T-helper 22 cell (primary cell): ENCODE measurements around the gene AP5B1.
"Not testable (repeated sequence)": the region's sequence is repeated elsewhere in the genome, so short reads cannot be mapped to it uniquely, and the experiment has no call there.

ENCODE experiments used
- DNase-seq: peaks from one replicate; pipeline ENCODE4 v3.0.0-alpha.2; 2020; ENCODE audit warnings: low read depth

Gene AP5B1

DNA sequence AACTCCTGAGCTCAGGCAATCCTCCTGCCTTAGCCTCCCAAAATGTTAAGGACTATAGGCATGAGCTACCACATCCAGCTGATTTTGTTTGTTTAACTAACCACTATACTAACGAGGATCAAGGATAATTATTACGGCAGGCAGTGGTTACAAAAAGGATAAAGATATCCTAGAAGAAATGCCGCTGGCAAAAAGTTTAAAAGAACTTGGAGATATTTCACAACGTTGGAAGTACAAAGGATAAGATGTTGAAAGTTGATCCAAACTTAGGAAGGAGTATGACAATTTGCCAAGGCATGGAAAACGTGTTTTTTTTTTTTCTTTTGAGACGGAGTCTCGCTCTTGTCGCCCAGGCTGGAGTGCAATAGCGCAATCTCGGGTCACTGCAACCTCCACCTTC is 13.4 kb downstream of the AP5B1 start:
- DNase-seq: no peak

GRCh38 chr11:65766535-65766934 is 14.2 kb downstream of the AP5B1 start:
- DNase-seq: no peak

- no peak for DNase-seq
Measured at GRCh38 chr11:65764434-65764833, 16.3 kb downstream of the AP5B1 start.

DNA sequence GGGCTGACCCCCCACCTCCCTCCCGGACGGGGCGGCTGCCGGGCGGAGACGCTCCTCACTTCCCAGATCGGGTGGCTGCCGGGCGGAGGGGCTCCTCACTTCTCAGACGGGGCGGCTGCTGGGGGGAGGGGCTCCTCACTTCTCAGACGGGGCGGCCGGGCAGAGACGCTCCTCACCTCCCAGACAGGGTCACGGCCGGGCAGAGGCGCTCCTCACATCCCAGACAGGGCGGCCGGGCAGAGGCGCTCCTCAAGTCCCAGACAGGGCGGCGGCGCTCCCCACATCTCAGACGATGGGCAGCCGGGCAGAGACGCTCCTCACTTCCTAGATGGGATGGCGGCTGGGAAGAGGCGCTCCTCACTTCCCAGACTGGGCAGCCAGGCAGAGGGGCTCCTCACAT is 18.0 kb downstream of the AP5B1 start:
- DNase-seq: not testable (repeated sequence)

GRCh38 chr11:65762169-65762568 is 18.6 kb downstream of the AP5B1 start:
- not testable (repeated sequence) for DNase-seq

GRCh38 chr11:65745049-65745448 is 35.7 kb downstream of the AP5B1 start:
- DNase-seq: no peak

DNA sequence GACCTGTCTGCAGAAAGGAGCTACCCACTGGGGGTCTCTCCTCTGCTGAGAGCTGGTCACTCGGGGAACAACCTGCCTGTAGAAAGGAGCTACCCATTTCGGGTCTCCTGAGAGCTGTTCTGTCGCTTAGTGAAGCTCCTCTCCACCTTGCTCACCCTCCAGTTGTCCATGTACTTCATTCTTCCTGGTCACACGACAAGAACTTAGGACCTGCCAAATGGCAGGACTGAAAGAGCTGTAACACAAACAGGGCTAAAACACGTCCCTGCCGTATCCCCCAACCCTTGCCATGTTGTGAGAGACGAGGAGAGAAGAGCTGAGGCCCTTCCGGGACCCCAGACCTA is 36.1 kb downstream of the AP5B1 start:
- no peak for DNase-seq

DNA sequence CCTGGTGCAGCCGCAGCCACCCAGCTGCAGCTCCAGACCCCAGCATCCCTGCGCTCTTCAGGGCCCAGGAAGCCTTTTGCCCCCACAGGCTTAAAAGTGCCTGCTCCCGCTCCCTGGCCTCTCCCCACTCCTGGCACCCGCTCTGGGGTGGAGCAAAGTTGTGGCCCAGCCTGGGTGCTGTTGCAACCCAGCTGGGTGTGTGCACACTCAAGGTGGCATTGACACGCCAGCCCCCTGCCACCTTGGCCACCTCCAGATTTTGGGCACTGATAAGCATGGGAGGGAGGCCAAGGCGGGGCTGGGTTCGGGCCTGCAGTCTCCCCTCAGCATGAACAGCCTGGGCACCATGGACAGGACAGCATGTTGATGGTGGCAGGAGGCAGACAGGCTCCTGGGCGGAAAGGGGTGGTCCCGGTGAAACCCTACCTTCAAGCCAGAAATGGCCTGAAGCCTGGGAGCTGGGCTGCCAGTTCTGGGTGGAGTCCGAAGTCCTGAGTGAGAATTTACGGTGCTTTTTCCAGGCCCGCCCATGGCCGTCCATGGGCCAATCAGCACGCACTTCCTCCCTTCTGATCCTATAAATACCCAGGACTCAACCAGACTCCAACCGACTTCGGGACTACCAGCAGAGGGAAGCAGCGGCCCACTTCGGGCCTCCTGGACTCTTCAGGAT is 36.6 kb downstream of the AP5B1 start:
- DNase-seq: no peak

GRCh38 chr11:65743681-65744025 is 37.1 kb downstream of the AP5B1 start:
- DNase-seq: no peak

GRCh38 chr11:65742353-65742752 is 38.4 kb downstream of the AP5B1 start:
- DNase-seq: no peak

DNA sequence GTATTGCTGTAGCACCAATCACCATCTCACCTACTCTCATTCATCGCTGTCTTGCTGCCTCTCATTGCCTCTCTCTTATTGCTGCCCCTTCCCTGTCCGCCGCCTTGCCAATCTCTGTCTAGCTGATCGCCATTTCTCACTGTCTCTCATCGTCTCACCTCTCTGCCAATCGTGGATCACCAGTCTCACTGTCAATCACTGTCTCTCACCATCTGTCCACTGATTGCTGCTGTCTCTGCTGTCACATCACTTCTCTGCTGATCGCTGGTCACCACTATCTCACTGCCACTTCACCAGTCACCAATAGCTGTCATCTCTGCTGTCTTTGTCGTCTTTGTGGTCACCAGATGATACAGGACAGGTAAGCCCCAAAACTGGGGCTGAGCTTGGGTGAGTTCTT is 39.6 kb downstream of the AP5B1 start:
- no peak for DNase-seq

DNA sequence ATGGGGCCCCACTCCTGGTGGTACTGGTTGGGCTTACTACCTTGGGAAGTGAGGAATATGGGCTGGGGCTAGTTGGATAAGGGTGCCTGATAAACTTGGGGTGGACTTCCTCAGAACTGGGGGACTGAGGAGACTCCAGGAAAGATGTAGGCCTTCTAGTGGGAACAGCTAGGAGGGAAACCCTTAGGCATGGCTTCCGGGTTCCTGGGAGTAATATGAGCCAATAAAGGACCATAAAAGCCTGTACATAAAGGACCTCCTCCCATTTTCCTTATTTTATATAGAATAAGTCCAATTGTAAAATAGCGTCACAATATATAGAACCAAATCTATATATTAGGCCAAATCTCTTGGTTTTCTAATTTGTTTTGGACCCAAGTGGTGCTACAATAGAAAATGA is 41.8 kb downstream of the AP5B1 start:
- no peak for DNase-seq

GRCh38 chr11:65736810-65737209 is 44.0 kb downstream of the AP5B1 start:
- no peak for DNase-seq

- DNase-seq: not testable (repeated sequence)
Measured at GRCh38 chr11:65735111-65735510, 45.7 kb downstream of the AP5B1 start.

DNA sequence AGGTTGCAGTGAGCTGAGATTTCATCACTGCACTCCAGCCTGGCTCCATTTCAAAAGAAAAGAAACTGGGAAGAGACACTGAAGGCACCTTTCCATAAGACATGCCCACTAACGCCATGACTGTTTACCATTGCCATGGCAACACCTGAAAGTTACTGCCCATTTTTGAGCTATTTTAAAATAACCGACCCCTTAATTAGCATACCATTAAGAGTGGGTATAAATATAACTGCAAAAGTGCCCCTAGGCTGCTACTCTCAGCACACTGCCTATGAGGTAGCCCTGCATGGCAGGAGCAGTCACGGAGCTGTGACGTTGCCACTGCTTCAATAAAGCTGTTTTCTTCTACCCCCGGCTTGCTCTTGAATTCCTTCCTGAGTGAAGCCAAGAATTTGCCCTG is 50.3 kb downstream of the AP5B1 start:
- DNase-seq: no peak

DNA sequence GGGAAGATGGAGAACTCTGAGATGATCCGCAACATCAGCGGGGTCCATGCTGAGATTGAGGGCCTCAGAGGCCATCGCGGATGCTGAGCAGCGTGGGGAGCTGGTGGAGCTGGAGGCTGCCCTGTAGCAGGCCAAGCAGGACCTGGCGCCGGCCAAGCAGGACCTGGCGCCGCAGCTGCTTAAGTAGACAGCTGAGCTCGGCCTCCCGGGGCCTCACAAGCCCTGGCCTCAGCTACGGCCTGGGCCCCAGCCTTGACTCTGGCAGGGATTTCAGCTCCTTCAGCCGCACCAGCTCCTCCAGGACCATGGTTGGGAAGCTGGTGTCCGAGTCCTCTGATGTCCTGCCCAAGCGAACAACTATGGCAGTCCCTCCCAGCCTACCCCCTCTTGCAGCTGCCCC is 52.9 kb downstream of the AP5B1 start:
- no peak for DNase-seq

DNA sequence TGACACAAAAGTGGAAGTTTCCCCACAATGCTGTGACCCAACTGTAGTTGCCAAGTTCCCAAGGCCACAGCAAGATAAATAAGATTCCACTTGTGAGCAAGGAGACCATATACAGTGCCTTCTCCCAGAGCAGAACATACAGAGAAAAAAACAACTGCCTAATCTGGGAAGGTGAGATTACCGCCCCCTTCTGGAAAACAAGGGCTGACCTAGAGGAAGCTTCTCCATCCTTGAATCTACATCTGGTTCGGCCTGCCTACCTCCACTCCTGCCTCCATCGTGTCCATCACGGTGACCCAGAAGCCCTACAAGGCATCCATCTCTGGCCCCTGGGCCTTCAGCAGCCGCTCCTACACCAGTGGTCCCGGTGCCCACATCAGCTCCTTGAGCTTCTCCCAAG is 54.1 kb downstream of the AP5B1 start:
- DNase-seq: no peak
